ENCODE measurements around the gene FBXO7. TPM values are rescaled to one million over a fixed set of nuclear protein-coding genes. Genes with fewer than 3 reads are reported as not detected.

FBXO7 gene
- total and polyA plus RNA-seq, 9 of the 15 experiments (the other 6 are each of a cell fraction or from before 2014, with no cell fraction given) = 34.0 to 162 (median 85.2) TPM

- TF ChIP-seq REST (IDR thresholded peaks at IDR 0.05; ENCODE audit: borderline replicate concordance) (peak; percentile 41; the same call in 1 of the 2 replicates), REST (CRISPR knock-in tag; IDR thresholded peaks at IDR 0.05; ENCODE audit: low read depth) (no peak), CTCF (IDR thresholded peaks at IDR 0.05 in 2 of 3, conservative IDR thresholded peaks at IDR 0.05 in 1 of 3; ENCODE audit: insufficient read depth in 2 of 3, low read depth in 1 of 3, low read length in 3 of 3) (peak; percentile 49 to 63 (median 53)), MIER1 (IDR thresholded peaks at IDR 0.05; ENCODE audit: low read depth) (no peak), U2AF2 (optimal IDR thresholded peaks at IDR 0.05; ENCODE audit: low read depth, low read length) (no peak), ZBTB33 (CRISPR knock-in tag; IDR thresholded peaks at IDR 0.05) (no peak)
These were observed 30.5 kb upstream of the FBXO7 start (continued) for GRCh38 chr22:32444068-32444467.
